Stimulated activated CD8-positive, alpha-beta memory T cell treated with anti-CD3 and anti-CD28 coated beads, Interleukin-4, amount 100 ng/mL, for 4 hours (primary cell): ENCODE data around the gene ARHGEF7.
A peak's percentile ranks its signal among the peaks of the same experiment; 100 is the strongest.

ENCODE experiments used
- DNase-seq, 2 donors: peaks; one replicate each; pipeline ENCODE4 v3.0.0-alpha.2; 2020; ENCODE audit warnings: low read depth in 2 of 2, low spot score in 1 of 2

ARHGEF7 gene

DNA sequence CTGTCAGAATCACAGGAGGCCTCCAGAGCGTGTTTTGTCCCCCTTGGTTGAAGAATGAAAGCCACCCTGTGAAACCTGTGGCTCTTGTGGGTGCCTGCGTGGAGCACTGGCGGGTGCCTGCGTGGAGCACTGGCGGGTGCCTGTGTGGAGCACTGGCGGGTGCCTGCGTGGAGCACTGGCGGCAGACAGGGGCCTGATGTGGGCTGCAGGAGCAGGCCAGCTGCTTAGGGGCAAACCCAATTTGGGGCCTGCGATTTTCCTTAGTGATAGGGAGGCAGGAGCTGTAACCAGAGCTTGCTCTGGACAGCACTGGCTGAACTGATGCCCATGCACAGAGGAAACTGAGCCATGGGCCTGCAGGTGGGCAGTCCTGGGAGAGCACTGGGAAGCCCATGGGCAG is 24.3 kb downstream of the ARHGEF7 start:
- DNase-seq = no peak

DNA sequence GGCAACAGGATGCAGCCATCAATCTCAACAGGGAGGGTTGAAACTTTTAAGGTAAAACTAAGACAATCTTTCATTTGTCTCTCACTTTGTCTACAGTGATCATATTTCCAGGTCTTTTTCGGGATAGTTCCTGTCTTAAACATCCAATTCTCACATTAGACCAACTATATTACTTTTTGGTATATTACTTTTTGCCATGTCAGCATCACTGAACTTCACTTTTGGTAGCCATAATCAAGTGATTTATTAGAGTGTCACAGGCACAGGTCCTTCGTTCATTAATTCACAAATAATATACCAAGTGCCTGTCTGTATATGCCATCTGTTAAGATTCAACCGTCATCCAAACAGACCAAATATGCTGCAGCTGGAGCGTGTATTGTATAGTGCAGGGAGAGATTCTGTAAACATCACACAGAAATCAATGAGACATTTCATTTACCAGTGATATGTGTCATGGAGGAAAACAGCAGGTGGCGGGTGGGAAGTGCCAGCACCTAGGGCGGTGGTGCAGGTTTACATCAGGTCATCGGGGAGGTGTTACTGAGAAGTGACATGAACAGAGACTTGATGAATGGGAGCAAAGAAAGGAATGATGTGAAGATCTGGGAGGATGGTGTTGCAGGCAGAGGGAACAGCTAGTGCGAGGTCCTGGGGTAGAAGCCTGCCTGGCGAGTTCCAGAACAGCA is 24.9 kb downstream of the ARHGEF7 start:
- DNase-seq = no peak

DNA sequence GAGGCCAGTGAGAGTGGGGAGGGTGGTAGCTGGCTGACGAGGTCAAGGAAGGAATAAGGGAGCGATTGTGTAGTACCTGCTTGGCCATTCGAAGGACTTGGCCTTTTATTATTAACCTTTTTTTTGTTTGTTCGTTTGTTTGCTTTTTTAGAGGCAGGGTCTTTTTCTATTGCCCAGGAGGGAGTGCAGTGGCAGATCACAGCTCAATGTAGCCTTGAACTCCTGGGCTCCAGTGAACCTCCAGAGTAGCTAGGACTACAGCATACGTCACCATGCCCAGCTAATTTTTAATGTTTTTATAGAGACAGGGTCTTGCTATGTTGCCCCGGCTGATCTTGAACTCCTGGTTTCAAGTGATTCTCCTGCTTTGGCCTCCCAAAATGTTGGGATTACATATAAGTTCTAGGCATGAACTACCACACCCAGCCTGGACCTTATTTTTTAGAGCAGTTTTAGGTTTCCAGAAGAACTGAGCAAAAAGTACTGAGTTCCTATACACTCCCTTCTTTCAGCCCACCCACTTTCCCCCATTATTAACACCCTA is 25.5 kb downstream of the ARHGEF7 start:
- no peak for DNase-seq

DNA sequence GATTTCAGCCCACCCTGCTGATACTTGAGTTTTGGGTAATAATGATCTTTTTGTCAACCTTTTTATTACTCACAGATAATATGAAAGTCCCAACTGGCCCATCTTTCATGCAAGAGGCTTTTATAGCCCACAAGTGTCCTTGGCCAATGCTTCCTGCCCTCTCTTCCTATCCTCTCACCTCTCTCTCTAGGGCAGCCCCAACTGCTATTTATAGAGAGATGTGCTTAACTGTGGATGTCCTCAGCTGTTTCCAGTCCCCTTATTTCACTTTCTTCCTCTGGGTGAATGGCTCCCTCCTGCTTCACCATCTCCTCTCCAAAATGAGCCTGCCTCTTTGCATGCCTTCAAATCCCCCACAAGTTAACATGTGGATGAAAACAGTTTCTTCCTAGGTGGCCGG is 27.4 kb downstream of the ARHGEF7 start:
- DNase-seq = no peak

DNA sequence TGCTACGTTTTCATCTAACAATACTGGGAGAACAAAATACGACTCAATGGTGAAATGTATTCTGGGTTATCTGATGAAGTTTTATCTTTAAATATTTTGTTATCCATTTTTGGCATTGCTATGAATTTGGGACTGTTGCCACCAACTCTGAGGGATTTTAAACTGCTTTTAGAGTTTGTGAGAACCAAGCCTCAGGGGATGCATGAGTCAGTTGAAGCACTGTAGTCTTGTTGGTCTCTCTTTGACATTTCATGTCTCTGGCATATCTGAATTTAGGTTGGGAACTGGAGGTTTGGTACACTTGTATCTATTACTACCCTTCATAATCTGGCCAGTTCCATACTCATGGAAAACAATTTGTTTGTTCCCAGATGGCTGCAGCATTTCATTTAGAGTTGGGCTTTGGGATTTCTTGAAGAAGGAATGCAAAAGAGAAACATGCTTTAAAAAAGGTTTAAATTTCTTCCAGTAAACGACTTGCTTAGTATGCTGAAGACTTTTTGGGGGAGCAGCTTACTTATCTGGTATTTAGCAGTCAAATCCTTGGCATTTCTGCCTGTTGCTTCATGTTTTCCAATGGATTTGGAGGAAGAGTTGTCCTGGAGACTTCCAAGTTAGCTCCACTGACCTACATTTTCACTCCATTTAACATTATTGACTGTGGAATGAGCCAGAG is 28.9 kb downstream of the ARHGEF7 start:
- DNase-seq = no peak

DNA sequence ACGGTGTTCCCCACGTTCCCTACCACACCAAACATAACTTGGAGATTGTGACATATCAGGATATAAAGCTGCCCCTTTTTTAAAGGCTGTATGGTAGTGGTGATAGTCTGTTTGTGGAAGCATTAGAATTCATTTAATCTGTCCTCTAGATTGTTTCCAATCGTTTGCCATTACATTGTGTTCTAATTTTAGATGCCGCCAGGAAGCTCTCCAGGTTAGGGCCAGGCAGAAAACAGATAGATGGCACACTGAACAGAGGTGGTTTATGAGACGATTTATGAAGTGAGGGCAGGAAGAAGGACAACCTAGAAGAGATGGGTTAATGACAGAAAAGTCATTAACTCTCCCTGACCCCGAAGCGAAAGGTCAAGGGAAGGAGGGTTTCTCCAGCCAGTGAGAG is 30.0 kb downstream of the ARHGEF7 start:
- no peak for DNase-seq

DNA sequence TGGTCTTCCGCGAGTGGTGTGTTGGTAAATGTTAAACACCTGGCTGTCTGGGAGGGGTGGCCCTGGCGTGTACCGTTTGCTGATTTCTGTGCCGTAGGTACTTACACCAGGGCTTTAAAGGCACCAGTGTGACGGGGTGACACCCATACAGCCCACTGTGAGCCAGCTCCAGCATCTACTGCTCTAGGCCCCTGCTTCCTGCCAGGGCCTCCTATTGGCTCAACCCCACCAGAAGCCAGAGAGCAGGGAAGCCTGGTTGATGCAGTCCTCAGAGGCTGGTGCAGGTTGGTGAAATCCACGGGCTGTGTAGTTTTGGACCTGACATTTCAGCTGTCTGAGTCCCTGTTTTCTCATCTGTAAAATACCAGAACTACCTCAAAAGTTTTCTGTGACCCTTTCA is 30.4 kb downstream of the ARHGEF7 start:
- no peak for DNase-seq

DNA sequence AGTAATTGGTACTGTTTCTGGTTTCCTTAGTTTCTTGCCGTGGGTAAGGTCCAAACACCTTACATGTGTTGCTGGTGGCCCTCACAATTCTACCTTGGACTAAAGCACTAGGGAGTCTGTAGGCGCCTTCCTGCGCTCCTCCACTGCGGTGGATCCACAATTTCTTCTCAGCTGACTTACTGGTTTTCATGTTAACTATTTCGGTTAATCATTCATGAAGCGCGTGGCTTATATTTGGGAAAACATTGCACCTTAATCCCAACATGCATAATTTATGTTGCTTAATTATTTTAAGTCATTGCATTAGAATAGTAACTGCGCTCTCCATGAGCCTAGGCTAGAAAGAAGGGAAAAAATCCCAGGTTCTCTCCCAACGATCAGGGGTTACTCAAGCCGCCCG is 37.7 kb downstream of the ARHGEF7 start:
- no peak for DNase-seq

DNA sequence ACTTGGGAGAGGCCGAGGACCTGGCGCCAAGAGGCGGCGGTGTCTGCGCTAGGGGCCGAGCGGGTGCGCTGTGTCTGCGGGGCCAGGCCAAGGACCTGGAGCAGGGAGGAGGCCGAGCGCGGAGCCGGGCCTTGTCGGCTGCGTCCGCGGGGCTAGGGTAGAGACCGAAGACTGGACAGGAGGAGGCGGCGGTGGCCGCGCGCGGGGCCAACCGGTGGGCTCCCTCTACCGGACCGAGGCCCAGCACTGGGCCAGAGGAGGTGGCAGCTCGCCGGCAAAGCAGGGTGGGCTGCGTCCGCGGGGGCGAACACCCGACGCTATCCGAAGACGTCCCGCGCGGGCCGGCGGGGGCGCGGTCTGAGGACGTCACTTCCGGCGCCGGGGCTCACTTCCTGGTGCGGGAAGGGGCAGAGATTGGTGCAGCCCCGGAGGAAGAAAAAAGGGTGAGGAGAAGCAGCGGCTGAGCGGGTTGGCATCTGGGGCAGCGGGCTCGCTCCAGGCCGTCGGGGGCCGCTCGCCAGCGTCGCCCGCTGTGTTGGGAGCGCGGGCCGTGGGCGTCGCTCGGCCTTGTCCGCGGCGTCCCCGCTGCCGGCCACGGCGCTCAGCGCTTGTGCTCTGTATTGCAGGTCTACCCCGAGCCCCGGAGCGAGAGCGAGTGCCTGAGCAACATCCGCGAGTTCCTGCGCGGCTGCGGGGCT is 38.3 kb downstream of the ARHGEF7 start:
- DNase-seq = peak; percentile 89 to 93

DNA sequence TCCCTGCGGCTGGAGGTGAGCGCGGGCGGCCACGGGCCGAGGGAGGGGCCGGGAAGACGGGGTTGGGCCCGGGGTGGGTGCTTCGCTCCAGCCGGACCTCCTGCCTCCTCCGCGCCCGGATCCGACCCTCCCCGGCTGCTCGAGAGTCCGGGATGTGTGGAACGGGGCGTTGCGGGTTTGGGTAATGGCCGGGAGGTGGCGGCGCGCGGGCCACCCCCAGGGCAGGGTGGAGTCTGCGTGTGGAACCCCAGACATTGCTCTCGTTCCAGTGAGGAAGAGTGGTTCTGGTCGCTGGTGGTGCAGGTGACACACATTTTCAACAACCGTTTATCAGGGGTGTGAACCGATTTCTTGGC is 38.8 kb downstream of the ARHGEF7 start:
- DNase-seq = no peak

DNA sequence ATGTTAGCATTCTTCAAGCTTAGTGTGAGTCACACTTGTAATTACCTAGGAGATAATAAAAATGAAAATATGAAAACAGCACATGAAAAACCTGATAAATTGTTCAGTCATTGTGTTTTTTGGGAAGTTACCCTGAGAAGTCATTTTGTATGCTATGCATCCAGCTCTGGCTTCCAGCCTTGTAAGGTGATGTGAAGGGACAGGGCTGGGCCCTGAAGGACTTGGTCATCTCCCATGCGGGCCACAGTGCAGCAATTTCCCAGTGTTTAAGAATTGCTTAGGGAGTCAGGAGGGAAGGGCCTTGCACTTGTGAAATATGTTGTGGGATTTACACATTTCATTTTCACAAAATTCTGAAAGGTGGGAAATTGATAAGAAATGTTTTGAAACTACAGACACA is 41.3 kb downstream of the ARHGEF7 start:
- DNase-seq = no peak

DNA sequence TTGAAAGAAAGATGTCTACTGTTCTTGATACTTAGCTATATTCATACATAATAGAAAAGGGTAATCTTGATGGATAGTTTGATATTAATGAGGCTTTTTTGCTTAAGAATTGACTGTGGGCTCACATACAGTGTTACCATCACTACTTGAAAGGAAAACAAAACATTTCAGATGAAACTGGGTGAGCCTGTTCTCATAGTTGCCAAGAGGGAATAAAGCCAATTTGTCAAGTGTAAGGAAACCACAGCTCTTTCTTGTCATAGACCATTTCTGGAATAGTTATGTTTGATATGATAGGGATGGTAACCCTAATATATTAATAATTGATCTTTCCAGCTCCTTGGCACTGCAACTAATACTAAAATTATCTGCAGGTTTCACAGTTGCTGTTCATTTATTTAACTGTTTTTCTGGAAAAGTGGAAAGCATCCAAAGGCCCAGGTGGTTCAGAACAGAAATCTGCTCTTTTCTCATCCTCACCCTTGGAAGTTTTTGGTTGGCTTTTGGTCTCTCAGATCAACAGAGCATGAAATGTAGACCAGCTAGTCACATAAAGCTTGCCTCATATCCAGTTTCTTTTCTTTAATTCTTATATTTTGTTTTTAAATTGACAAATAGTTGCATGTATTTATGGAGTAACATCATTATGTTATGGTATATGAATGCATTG is 43.2 kb downstream of the ARHGEF7 start:
- no peak for DNase-seq

DNA sequence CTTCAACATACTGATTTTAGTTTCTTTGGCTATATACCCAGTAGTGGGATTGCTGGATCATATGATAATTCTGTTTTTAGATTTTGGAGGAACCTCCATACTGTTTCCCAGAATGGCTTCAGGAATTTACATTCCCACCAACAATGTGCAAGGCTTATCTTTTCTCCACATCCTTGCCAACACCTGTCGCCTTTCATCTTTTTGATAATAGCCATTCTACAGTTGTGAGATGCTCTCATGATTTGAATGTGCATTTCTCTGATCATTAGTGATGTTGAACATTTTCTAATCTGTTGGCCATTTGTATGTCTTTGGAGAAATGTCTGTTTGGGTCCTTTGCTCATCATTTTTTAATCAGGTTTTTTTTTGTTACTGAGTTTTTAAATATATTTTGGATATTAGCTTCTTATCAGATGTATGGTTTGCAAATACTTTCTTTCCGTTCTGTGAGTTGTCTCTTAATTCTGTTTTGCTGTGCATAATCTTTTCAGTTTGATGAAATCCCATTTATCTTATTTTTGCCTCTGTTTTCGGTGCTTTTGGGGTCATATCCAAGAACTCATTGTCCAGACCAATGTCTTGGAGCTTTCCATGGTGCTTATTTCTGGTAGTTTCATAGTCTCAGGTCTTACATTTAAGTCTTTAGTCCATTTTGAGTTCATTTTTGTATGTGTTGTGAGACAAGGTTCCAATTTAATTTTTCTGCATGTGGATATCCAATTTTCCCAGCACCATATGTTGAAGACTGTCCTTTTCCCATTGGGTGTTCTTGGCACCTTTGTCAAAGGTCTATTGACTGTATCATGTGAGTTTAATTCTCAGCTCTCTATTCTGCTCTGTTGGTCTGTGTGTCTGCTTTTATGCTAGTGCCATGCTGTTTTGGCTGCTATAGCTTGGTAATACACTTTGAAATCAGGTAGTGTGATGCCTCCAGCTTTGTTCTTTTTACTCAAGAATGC is 44.5 kb downstream of the ARHGEF7 start:
- DNase-seq = no peak

DNA sequence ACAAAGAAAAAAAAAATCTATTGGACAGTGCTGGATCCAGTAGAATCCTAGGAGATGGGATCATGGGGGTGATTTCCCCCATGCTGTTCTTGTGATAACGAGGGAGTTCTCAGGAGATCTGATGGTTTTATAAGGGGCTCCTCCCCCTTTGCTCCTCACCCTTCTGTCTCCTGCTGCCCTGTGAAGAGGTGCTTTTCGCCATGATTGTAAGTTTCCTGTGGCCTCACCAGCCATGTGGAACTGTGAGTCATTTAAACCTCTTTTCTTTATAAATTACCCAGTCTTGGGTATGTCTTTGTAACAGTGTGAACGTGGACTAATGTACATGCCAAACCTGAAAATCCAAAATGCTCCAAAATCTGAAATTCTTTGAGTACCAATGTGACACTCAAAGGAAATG is 45.5 kb downstream of the ARHGEF7 start:
- DNase-seq = no peak

DNA sequence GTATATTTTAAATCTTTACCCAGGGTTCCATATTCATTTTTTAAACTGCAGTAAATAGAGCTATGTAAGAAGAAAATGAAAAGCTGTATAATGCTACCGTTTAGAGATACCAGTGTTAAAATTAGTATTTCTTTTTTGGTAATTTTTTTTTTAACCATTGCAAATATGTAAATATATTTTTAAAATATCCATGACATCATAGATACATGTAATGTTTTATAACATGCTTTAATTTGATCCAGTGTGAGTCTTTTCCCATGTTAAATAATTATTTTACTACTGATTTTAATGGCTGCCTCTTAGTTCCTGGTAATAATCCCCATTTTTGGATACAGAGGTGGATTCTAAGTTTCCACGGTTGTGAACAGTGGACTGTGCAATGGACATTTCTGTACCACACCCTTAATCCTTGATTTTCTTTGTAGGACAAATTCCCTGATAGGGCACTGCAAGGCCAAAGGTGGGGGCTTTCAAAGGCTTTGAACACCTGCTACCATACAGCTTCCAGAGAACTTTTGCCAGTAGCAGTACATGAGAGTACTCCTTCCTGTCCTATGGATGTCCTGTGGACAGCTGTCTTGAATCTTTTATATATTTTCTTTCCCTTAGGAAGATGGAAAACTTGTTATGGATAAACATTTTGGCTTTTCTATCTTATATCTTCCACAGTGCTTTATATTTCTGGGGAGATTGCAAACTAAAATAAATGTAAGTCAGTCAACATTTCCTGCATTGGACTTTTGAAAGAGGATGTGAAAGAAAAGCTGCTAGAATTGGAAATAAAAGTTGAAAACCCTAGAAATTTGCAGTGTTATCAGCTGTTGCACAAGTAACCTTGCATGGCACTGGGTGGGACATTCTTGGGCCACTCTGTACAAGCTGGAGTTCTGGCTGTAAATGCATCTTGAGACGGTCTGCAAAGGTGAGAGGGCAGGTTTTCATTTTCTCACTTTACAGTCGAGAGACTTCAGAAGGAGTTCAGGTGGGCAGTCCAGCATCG is 46.8 kb downstream of the ARHGEF7 start:
- no peak for DNase-seq

DNA sequence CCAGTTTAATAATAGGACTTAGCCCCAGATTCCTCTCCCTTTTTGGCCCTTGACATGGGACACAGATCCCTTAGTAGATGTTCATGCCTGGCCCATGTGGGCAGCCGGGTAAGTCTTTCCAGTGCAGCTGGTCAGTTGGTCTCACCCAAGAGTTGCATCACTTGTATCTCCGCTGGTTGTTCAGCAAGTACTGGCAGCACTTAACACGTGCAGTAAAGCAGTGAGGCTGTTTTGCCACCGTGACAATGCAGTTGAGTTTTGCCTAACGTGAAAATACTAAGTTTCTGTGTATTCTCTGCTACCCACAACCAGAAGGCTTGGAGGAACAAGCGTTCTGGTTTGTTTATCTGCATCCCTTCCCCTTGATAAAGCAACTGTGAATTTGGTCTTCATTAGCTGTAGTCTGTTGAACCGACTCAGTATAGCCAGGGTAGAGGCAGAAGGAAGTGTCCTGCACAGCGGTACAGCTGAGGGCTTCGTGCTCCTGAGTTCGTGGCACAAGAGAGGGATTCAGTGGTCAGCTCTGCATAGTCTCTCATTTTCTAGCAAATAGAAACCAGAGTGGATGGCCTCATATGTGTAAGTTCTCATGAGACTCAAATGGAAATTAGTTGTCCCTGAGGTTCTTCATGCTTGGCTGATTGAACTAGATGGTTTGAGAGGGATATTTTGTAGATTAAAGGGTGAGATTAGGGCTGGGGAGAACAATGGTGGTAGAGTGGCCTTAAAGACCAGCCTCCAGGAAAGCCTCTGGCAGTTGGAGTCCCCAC is 50.3 kb downstream of the ARHGEF7 start:
- DNase-seq = no peak

DNA sequence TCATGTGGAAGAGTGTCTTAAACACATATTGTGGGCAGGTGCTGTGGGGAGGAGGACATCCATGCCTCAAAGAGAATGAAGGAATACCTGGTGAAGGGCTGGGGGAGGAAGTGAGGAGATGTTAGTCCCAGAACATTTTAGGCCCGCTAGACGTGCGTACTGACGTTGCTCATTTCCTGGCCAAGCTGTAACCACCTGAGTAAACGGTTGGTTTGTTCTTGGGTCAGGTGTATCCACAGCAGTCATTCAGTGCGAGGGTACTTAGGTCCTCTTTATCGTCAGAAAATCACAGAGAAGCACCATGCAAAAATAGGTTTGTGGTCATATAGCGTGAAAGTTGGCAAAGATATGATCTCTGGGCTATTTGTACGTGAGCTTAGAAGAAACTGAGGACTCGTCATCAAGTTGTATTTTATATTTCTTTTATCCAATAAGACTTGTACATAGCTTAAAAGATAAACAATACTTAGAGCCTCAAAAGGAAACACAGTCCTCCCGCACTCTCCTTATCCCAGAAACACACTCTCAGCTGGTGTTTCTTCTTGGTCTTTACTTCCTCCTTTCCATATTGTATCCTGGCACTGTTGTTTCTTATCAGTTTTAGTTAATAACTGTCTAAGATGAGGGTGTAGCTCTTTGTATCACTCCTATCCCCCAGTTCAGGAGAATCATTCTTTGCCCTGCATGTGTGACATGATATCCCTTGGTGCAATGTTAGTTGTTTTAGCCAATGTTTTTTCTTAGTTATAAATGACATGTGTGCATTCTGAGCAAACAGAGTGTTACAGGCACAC is 52.0 kb downstream of the ARHGEF7 start:
- DNase-seq = no peak

DNA sequence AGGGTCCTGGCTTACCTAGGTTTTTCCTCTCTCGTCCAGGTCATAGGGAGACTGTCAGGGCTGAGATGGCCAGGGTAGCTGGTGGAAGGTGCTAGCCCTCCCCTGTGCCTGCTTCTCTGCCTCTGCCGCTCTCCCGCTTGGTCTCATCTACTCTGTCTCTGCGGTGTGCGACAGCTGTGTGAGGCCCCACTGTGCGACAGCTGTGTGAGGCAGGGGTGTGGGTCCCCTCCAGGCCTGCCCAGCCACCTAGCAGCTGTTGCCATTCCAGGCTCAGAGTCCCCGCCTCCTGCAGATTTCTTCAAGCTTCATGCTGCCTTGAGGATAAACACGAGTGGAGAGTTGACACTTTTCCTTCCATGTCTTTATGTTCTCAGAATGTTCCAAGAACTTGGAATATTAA is 53.0 kb downstream of the ARHGEF7 start:
- no peak for DNase-seq
